ENCODE results near the gene USP7. TPM values are rescaled to one million over a fixed set of nuclear protein-coding genes. Genes with fewer than 3 reads are reported as not detected.

The USP7 gene
- 60.4 to 91.4 TPM (median 72.4 TPM) in 5 replicates for total RNA-seq (2022; extraction: Qiagen RNA extraction; ENCODE audit: low read depth)

GRCh38 chr16:8963821-8964441, at the start of gene USP7:
USP7 (minus strand) TSS chr16:8963906; CDS start chr16:8963285, 621 bp downstream.

DNA sequence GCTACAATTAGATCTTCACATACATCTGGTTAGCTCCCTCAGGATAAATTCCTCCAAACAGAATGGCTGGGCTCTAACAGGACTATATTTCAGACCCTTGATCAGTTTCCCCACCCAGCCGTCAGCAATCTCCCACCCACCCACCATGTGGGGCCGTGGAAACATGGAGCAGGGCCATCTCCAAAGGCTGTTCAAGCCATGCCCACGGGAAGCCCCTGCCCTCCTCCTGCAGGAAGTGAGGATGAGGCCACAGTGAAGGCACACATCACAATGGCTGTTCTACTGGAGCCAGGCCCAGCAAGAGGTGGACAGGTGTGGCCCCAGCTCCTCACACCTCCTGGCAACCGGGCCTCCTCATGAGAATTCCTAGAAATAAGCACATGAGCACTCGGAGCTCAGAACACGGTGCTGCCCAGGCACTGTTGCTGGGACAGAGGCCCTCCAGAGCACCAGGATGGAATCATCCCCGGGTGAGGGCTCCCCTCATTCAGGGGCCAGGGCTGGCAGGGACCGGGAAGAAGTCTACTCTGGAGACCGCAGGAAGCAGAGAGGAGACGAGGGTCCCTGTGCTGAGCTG, 81.6 kb downstream of the USP7 start, which contains the start of gene LITAFD:
LITAFD (plus strand) TSS at position 311 of the 577 bp plus-strand sequence. CDS start 2,005 bp downstream, outside the sequence.

GRCh38 chr16:8868416-8869211, 95.1 kb downstream of the USP7 start, which contains the start of gene CARHSP1:
CARHSP1 (minus strand) TSS chr16:8869006; CDS start chr16:8859328, 9,678 bp downstream.

Other genes with a start within 250 kb of the USP7 start
- 10.1 to 16.1 TPM (median 13.9 TPM) in 5 replicates for gene TMEM186, start 166.3 kb downstream of the USP7 start, total RNA-seq (2022; extraction: Qiagen RNA extraction; ENCODE audit: low read depth)
- 87.8 to 119 TPM (median 91.8 TPM) in 5 replicates for gene PMM2, start 166.1 kb downstream of the USP7 start, total RNA-seq (2022; extraction: Qiagen RNA extraction; ENCODE audit: low read depth)
- 122 to 156 TPM (median 141 TPM) in 5 replicates for gene CARHSP1, start 94.9 kb downstream of the USP7 start, total RNA-seq (2022; extraction: Qiagen RNA extraction; ENCODE audit: low read depth)
- gene LITAFD, start 81.6 kb downstream of the USP7 start, total RNA-seq (2022; extraction: Qiagen RNA extraction; ENCODE audit: low read depth) = not detected in 5 replicates
- 19.6 to 27.3 TPM (median 25.3 TPM) in 5 replicates for gene HAPSTR1, start 127.7 kb upstream of the USP7 start, total RNA-seq (2022; extraction: Qiagen RNA extraction; ENCODE audit: low read depth)